ENCODE data around the gene SPIN1.

Gene SPIN1

GRCh38 chr9:88451160-88451559, 62.9 kb downstream of the SPIN1 start:
- Histone ChIP-seq H3K36me3 (peaks cover 36% of the 10 kb centered on the region), H3K9me3 (ENCODE audit: severe bottlenecking) (no peaks in the 10 kb centered on the region), H3K4me3 (ENCODE audit: low read depth, low read length) (no peak overlapping the region), H3K27me3 (ENCODE audit: insufficient read depth, low read depth, severe bottlenecking) (no peaks in the 10 kb centered on the region), H3K27ac (no peak overlapping the region)
- DNase-seq: no peak
- no peak for TF ChIP-seq CTCF (IDR thresholded peaks at IDR 0.05; ENCODE audit: low read depth, low read length)

- no peak for DNase-seq
- no peaks in the 10 kb centered on the region for H3K27me3 ChIP-seq (ENCODE audit: insufficient read depth, low read depth, severe bottlenecking)
- H3K27ac ChIP-seq: no peak overlapping the region
- H3K36me3 ChIP-seq: peaks cover 23% of the 10 kb centered on the region
- no peak overlapping the region for H3K4me3 ChIP-seq (ENCODE audit: low read depth, low read length)
- H3K9me3 ChIP-seq (ENCODE audit: severe bottlenecking): no peaks in the 10 kb centered on the region
- TF ChIP-seq CTCF (IDR thresholded peaks at IDR 0.05; ENCODE audit: low read depth, low read length): no peak
Measured at GRCh38 chr9:88458716-88459465, 70.6 kb downstream of the SPIN1 start.

DNA sequence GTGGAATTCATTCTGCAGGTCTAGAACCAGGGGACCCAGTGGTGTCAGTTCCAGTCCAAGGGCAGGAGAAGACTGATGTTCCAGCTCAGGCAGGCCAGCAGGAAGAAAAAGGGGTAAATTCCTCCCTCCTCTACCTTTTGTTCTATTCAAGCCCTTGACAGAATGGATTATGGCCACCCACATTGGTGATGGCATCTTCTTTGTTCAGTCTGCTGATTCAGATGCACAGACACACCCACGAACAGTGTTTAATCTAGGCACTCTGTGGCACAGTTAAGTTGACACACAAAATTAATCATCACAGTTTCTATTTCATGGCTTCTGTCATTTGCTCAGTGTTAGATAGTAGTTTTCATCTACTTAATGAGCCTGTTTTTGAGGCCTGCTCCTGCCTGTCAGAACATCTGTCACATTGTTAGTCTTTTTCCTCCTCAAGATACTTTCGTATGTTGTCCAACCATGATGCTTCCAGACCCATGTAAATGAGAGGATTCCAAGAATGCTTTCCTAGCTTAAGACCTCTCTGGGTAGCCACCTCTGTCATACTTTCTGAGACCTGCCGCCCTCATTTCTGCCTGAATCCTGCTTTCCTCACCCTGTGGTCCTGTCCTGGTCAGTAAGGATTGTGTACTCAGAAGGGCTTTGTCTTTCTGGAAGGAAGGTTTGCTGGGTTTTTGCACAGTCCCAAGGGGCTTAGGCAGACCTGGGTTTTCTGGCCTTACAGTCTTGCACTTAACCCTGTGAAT, 72.5 kb downstream of the SPIN1 start:
- no peak for TF ChIP-seq CTCF (IDR thresholded peaks at IDR 0.05; ENCODE audit: low read depth, low read length)

DNA sequence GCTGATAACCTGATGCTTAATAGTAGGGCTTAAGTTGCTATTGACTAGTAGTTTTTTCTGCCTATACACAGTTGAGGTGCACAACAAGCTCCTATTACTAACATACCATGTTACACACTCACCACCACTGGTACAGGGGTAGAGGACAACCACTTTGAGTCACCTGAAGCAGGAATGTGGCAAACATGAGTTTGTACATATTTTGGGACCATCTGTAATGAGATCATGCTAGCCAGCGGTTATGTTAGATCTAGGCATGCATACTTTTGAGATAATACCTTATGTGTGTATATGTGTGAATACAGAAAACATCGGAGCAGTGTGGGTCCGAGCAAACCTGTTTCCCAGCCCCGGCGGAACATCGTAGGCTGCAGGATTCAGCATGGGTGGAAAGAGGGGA, 73.9 kb downstream of the SPIN1 start:
- DNase-seq: no peak
- Histone ChIP-seq H3K36me3 (peaks cover 13% of the 10 kb centered on the region), H3K27ac (no peak overlapping the region)

More for the DNA sequence above, 72.5 kb downstream of the SPIN1 start:
- H3K4me3 ChIP-seq (ENCODE audit: low read depth, low read length): no peak overlapping the region
- no peak overlapping the region for H3K27ac ChIP-seq
- no peaks in the 10 kb centered on the region for H3K27me3 ChIP-seq (ENCODE audit: insufficient read depth, low read depth, severe bottlenecking)
- no peak for DNase-seq
- H3K36me3 ChIP-seq: peaks cover 22% of the 10 kb centered on the region
- H3K9me3 ChIP-seq (ENCODE audit: severe bottlenecking): no peaks in the 10 kb centered on the region

GRCh38 chr9:88464851-88465250, 76.6 kb downstream of the SPIN1 start:
- no peak for TF ChIP-seq CTCF (IDR thresholded peaks at IDR 0.05; ENCODE audit: low read depth, low read length)
- no peak overlapping the region for H3K27ac ChIP-seq
- DNase-seq: no peak
- no peaks in the 10 kb centered on the region for H3K9me3 ChIP-seq (ENCODE audit: severe bottlenecking)
- no peaks in the 10 kb centered on the region for H3K27me3 ChIP-seq (ENCODE audit: insufficient read depth, low read depth, severe bottlenecking)
- no peak overlapping the region for H3K4me3 ChIP-seq (ENCODE audit: low read depth, low read length)
- peaks cover 34% of the 10 kb centered on the region for H3K36me3 ChIP-seq

More for the DNA sequence above, 73.9 kb downstream of the SPIN1 start:
- H3K9me3 ChIP-seq (ENCODE audit: severe bottlenecking): no peaks in the 10 kb centered on the region
- no peak for TF ChIP-seq CTCF (IDR thresholded peaks at IDR 0.05; ENCODE audit: low read depth, low read length)
- H3K27me3 ChIP-seq (ENCODE audit: insufficient read depth, low read depth, severe bottlenecking): no peaks in the 10 kb centered on the region
- H3K4me3 ChIP-seq (ENCODE audit: low read depth, low read length): no peak overlapping the region
